Kidney epithelial cell (primary cell): ENCODE data around the gene CA11. TPM values are rescaled to one million over a fixed set of nuclear protein-coding genes. Genes with fewer than 3 reads are reported as not detected.
"Not testable (repeated sequence)": the region's sequence is repeated elsewhere in the genome, so short reads cannot be mapped to it uniquely, and the experiment has no call there.

Source experiments
- DNase-seq: peaks from one replicate; pipeline ENCODE4 v3.0.0-alpha.2; 2010; ENCODE audit warnings: low read depth
- H3K27me3 ChIP-seq: 2 replicates; pipeline ENCODE4 v1.6.0; 2011; ENCODE audit warnings: low read length; ENCODE audit not compliant: control insufficient read depth, insufficient read depth
- H3K36me3 ChIP-seq: 2 replicates; pipeline ENCODE4 v1.5.1; 2011; ENCODE audit warnings: low read length; ENCODE audit not compliant: control insufficient read depth, insufficient read depth
- H3K4me3 ChIP-seq: 2 replicates; pipeline ENCODE4 v1.5.1; 2011; ENCODE audit warnings: low read depth, mild to moderate bottlenecking, control low read depth, low read length
- CTCF ChIP-seq: IDR thresholded peaks from 2 replicates; pipeline ENCODE4 v1.5.1; 2011; ENCODE audit warnings: mild to moderate bottlenecking, moderate library complexity, low read length, control low read depth, inconsistent platforms; ENCODE audit not compliant: insufficient read depth, poor library complexity, severe bottlenecking
- total RNA-seq: library from RNA; depleted of rRNA; stranded (reverse); fragments of >200 nt; gene quantifications from 2 replicates; pipeline ENCODE4 v1.2.3, GENCODE V29; 2015

The CA11 gene
- total RNA-seq, 1 donor from 2014 or later: 1.1 TPM

GRCh38 chr19:48683349-48683748 lies 37.4 kb upstream of the CA11 start:
- no peak overlapping the region for H3K4me3 ChIP-seq
- H3K27me3 ChIP-seq: peaks cover 4% of the 10 kb centered on the region
- no peaks in the 10 kb centered on the region for H3K36me3 ChIP-seq
- DNase-seq: no peak
- no peak for TF ChIP-seq CTCF

- Histone ChIP-seq H3K4me3 (no peak overlapping the region), H3K27me3 (peaks cover 7% of the 10 kb centered on the region), H3K36me3 (no peaks in the 10 kb centered on the region)
- no peak for TF ChIP-seq CTCF
- peak; percentile 96 for DNase-seq
These were observed 35.1 kb upstream of the CA11 start for GRCh38 chr19:48681127-48681470.

- DNase-seq: no peak
- TF ChIP-seq CTCF: no peak
- Histone ChIP-seq H3K36me3 (no peaks in the 10 kb centered on the region), H3K4me3 (no peak overlapping the region), H3K27me3 (peaks cover 9% of the 10 kb centered on the region)
These were observed 34.6 kb upstream of the CA11 start for GRCh38 chr19:48680436-48681126.

- H3K4me3 ChIP-seq, DNase-seq, H3K36me3 ChIP-seq: not testable (repeated sequence)
- peaks cover 10% of the 10 kb centered on the region for H3K27me3 ChIP-seq
These were observed 34.0 kb upstream of the CA11 start for GRCh38 chr19:48680006-48680405.

GRCh38 chr19:48678201-48678600 lies 32.2 kb upstream of the CA11 start:
- Histone ChIP-seq H3K4me3 (no peak overlapping the region), H3K36me3 (no peaks in the 10 kb centered on the region), H3K27me3 (peaks cover 10% of the 10 kb centered on the region)
- TF ChIP-seq CTCF: no peak
- DNase-seq: no peak

GRCh38 chr19:48676887-48677286 lies 30.9 kb upstream of the CA11 start:
- Histone ChIP-seq H3K36me3 (no peaks in the 10 kb centered on the region), H3K4me3 (no peak overlapping the region), H3K27me3 (peaks cover 10% of the 10 kb centered on the region)
- no peak for TF ChIP-seq CTCF
- DNase-seq: no peak
